GM18858 (cell line): ENCODE results near the gene OSGEPL1.
"Not testable (repeated sequence)": the region's sequence is repeated elsewhere in the genome, so short reads cannot be mapped to it uniquely, and the experiment has no call there.

ENCODE experiments used
- ATAC-seq: cut with Tn5 transposase; IDR thresholded peaks from one replicate; pipeline ENCODE4 v1.9.1; 2021; ENCODE audit not compliant: unreplicated experiment

Gene OSGEPL1

DNA sequence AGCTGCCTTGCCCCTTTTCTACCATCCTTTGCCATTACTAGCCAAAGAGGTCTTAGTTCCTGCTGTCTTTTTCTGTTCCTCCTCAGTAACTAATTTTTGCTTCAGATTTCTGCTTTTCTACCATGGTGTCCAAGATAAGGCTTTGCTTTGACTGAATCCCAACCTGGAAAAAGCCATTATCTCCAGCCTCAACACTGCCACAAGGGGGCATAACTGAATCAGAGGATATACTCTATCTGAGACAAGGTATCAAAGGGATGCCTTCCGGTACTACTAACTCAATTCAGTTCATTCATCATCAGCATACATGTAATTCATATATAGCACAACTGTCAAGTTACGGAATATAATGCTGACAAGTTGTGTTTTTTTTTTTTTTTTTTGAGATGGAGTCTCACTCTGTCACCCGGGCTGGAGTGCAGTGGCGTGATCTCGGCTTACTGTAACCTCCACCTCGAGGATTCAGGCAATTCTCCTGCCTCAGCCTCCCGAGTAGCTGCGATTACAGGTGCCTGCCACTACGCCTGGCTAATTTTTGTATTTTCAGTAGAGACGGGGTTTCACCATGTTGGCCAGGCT lies 11.4 kb downstream of the OSGEPL1 start:
- peak; percentile 55 for ATAC-seq

DNA sequence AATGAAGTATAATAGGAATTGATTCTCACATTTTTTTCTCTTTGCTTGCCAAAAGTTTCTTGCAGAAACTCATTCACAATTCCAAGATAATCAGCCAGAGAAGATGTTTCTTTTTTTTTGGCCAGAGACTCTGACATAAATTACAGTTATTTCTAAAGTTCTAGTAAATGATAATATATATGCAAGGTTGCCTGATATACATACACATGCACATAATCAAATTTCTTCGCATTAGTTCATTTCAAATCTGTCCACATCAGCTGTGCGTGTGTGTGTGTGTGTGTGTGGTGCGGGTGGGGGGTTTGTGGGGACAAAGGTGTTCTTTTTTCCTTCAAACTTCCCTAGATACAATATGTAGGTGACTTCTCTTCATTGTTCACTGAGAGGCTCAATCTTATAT lies 33.2 kb downstream of the OSGEPL1 start:
- no peak for ATAC-seq

DNA sequence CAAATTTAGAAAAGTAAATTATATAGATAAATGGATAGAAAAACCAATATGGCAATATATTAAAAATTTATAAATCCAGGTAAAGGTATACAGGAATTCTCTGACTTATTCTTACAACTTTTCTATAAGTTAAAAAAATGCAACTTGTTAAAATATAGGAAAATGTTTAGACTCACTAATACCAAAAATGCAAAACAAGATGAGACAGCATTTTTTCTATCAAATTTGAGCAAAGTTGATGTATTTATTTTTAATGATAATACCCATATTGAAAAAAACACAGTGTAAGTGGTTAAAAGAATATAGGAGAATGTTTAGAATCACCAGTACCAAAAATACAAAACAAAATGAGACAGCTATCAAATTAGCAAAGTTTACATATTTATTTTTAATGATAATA lies 35.7 kb downstream of the OSGEPL1 start:
- no peak for ATAC-seq

DNA sequence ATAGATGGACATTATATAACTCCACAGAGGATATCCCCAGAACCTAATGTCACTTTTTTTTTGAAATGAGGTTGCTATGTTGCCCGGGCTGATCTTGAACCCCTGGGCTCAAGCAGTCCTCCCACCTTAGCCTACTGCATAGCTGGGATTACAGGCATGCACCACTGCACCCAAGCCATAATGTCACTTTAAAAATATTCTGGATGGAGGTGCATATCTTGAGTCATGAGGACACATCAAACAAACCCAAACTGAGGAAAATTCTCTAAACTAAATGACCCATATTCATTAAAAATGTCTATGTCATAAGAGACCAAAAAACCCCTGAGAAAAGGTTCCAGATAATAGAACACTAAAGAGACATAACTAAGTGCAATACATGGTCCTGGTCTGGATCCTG lies 36.3 kb downstream of the OSGEPL1 start:
- ATAC-seq, result no peak

DNA sequence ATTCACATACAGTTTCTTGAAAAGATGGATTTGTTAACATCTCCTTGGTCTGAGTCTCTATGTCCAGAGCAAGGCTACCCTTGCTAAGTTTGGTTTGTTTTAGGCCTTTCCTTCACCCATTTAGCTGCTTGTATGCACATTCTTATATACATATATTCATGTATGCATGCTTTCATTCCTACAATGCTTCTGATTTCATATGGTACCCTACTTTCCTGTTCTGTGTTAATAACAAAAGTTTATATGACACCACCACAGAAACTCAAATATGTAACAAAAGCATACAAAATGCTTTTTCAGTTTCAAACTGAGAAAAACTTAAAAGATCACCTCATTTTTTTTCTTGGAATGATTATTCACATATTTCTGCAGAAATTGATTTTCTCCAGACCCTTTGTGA lies 39.4 kb downstream of the OSGEPL1 start:
- no peak for ATAC-seq

DNA sequence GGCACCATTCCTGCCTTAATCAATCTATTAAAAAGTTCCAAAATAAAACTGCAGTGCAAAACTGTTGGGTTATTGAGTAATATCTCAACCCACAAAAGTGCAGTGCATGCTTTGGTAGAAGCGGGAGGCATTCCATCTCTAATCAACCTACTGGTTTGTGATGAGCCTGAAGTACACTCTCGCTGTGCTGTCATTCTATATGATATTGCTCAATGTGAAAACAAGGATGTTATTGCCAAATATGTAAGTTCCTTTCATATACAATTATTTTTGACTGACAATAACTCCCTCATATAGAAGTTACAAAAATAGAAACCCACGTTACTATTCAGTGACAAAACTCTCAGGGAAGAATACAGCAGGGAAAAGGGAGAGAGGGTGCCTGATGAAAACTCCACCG lies 43.0 kb downstream of the OSGEPL1 start:
- ATAC-seq, result no peak

DNA sequence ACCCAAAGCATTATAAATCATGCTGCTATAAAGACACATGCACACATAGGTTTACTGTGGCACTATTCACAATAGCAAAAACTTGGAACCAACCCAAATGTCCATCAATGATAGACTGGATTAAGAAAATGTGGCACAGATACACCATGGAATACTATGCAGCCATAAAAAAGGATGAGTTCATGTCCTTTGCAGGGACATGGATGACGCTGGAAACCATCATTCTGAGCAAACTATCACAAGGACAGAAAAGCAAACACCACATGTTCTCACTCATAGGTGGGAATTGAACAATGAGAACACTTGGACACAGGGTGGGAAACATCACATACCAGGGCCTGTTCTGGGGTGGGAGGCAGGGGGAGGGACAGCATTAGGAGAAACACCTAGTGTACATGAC lies 45.0 kb downstream of the OSGEPL1 start:
- not testable (repeated sequence) for ATAC-seq

DNA sequence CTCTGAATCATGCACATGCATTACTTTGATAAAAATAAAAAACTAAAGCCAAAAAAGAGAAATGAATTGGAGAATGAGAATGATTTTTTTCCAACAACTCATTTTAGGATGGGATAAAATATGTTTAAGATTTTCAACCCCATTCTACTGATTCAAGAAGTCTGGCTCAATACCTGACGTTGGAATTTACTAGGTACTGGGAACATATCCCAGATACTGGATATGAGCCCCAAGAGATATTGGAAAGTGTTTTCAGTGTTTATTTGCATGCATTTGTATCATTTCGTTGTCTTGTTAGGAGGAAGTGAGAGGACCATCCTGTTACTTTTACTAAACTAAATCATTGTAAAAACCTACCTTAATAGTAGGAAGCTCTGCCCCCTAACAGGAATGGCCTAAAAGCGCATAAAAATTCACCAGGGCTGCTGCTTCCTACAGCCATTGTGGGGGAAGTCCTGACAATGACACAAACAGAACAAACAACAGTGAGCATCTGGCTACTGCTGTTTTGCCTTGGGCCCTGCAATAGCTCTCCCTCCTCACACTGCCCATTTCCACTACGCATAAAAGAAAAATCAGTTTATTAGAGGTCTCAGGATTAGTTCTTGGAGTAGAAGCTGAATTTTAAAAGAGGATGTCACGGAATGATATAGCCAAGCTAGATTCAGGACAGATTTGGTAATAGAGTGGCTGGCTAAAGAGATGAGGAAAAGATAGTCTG lies 52.9 kb downstream of the OSGEPL1 start:
- no peak for ATAC-seq

DNA sequence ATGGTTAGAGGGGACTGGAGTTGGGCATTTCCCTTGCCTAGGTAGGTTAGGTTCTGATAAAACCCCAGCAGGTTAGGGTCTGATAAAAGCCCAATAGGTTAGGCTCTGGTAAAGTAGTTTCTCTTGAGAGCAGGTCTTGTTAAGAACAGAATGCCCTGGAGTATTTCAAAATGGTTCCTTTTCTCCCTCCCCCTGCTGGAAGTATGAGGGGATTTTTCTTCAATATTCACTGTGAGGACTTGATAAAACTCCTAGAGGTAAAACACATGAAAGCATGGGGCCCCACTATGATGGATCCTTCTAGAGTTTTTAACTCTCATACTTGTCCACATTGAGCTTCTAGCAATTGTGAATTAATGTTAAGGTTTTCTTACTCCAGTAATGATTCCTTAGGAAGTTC lies 60.5 kb downstream of the OSGEPL1 start:
- ATAC-seq, result no peak

DNA sequence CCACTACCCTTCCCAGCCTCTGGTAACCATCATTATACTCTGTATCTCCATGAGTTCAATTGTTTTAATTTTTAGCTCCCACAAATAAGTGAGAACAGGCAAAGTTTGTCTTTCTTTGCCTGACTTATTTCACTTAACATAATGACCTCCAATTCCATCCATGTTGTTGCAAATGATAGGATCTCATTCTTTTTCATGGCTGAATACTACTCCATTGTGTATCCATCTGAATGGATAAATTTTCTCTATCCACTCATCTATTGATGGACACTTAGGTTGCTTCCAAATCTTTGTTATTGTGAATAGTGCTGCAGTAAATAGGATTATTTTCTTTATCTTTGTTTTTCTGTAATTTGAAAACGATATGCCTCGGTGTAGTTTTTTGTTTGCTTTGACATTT lies 61.9 kb downstream of the OSGEPL1 start:
- ATAC-seq, result no peak

DNA sequence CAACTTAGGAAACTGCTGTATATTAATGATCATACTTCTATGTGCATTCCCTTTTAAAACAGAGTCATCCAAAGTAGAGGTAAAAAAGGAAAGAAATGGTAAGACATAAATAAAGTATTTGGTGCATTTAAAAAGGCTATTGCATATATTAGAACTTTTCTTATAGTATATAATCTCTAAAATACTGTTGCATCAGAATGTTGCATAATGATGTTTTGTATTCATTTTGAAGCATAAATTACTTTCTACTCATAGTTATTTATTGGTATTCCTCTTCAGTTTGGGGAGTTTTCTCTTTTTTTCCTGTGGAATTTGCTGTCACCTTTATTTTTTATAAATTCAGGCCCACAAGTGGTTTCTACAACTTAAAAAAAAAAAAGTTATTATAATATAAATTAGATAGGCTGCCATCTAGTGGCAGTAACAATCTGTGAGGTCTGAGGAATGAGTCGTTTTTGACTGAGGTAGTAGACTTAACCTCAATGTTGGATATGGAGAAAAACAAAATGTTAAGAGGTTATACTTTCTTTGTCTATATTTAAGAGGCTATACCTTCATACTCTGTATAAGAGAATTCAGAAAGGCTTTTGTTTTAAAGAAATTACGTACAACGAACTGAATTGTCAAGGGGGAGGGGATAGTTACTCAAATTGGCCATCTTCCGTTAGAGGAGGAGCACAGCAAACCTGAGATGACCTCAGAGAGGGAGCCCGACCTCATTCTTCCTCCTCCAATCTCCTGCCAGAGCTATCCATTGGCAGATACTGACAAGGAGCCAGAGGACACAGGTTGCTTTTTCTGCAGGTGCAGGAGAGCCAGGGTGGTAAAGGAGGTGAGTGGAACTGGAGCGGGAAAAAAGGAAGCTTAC lies 64.3 kb downstream of the OSGEPL1 start:
- ATAC-seq, result no peak
